Measurements from ENCODE around the gene EGFR.

GRCh38 chr7:55099821-55100543 is 81.2 kb downstream of the EGFR start:
- TF ChIP-seq FOXP2 (optimal IDR thresholded peaks at IDR 0.05; ENCODE audit: borderline replicate concordance, extremely low read depth, extremely low read length, insufficient read depth) = no peak
- no peak for TF ChIP-seq TAF1 (IDR thresholded peaks at IDR 0.05; ENCODE audit: borderline replicate concordance, insufficient read depth, low read length)
- TF ChIP-seq POLR2AphosphoS5 (IDR thresholded peaks at IDR 0.05; ENCODE audit: low read depth, low read length) = no peak
- TF ChIP-seq REST (IDR thresholded peaks at IDR 0.05; ENCODE audit: insufficient read depth in 1 of 2, low read depth in 2 of 2, low read length in 2 of 2) = no peak
- TF ChIP-seq SIN3A (IDR thresholded peaks at IDR 0.05; ENCODE audit: borderline replicate concordance, insufficient read depth, low read length) = no peak

Measured in PFSK-1 (cell line).